Stimulated activated naive B cell treated with anti-CD40 and anti-IgM and Interleukin-4, amounts not matched to agents 10 μg/mL and 1 μg/mL and 100 μg/mL, for 72 hours (primary cell): ENCODE measurements around the gene PCCA.

Experiments used
- ATAC-seq, 2 donors: fragments of 150-1000 bp; cut with Tn5 transposase; replicated peaks; 2 replicates each; pipeline ENCODE4 v1.10.0; 2021; ENCODE audit warnings: moderate library complexity in 1 of 2
- DNase-seq: peaks from one replicate; pipeline ENCODE4 v3.0.0; 2021
- H3K27ac Mint-ChIP-seq: one replicate; pipeline ENCODE4 v1.8.0; 2022; ENCODE audit warnings: mild to moderate bottlenecking, mixed read lengths
- H3K27me3 Mint-ChIP-seq, 2 donors: one replicate each; pipeline ENCODE4 v1.8.0; 2022; ENCODE audit warnings: mixed read lengths in 2 of 2
- H3K36me3 Mint-ChIP-seq, 2 donors: one replicate each; pipeline ENCODE4 v1.8.0; 2022; ENCODE audit warnings: mixed read lengths in 2 of 2, mild to moderate bottlenecking in 1 of 2
- H3K4me1 Mint-ChIP-seq, 2 donors: one replicate each; pipeline ENCODE4 v1.8.0; 2022; ENCODE audit warnings: mixed read lengths in 2 of 2, mild to moderate bottlenecking in 1 of 2
- H3K4me3 Mint-ChIP-seq, 2 donors: one replicate each; pipeline ENCODE4 v1.8.0; 2022; ENCODE audit warnings: mild to moderate bottlenecking in 2 of 2, mixed read lengths in 2 of 2, moderate library complexity in 1 of 2
- H3K9me3 Mint-ChIP-seq, 2 donors: one replicate each; pipeline ENCODE4 v1.8.0; 2022; ENCODE audit warnings: mixed read lengths in 2 of 2, mild to moderate bottlenecking in 1 of 2

The PCCA gene

DNA sequence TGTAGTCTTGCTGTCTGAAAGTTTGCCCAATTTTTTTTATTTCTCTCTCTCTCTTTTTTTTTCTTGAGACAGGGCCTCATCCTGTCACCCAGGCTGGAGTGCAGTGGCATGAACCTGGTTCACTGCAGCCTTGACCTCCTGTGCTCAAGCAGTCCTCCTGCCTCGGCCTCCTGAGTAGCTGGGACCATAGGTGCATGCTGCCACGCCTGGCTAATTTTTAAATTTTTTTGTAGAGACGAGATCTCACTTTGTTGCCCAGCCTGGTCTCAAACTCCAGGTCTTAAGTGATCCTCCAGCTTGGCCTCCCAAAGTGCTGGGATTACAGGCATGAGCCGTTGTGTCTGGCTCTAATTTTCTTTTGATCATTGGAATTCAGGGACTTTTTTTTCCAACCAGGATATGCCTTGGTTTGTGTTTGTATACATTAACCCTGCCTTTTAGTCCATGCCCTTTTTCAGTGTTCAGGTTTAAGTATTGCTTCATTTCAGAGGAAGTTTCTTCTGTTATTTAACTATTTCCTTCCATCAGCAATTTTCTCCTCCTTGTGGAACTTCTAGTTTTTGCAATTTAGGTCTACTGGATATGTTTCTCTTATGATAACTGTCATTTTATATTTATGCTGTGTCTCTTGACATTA lies 201.4 kb downstream of the PCCA start:
- no peaks in the 10 kb centered on the region for H3K4me1 Mint-ChIP-seq

DNA sequence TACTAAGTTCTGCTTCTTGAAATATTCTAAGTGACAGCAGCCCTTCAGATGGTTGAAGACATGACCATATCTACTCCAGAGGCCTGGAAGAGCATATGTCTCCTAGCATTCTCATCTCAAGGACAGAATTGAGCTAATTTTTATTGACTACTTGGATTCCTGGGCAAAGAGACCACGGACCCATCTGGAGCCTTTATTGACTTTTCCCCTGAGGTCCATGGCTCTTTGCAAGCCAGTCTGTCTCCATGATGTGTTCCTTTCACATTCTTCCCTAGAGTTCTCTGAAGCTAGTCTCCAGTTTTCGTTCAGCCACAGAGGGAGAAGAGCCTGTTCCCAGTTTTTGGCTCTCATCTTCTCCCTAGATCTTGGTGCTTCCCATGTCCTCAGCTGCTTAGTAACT lies 202.7 kb downstream of the PCCA start:
- Mint-ChIP-seq H3K27me3 (no peaks in the 10 kb centered on the region), H3K36me3 (peaks cover 0 to 7% of the 10 kb centered on the region in 2 donors), H3K9me3 (no peaks in the 10 kb centered on the region), H3K4me1 (no peaks in the 10 kb centered on the region), H3K27ac (no peak overlapping the region), H3K4me3 (no peak overlapping the region)
- DNase-seq (no peak), ATAC-seq (no peak)

More for the DNA sequence above, 201.4 kb downstream of the PCCA start:
- Mint-ChIP-seq H3K36me3 (peaks cover 0 to 7% of the 10 kb centered on the region in 2 donors), H3K27me3 (no peaks in the 10 kb centered on the region), H3K27ac (no peak overlapping the region), H3K9me3 (no peaks in the 10 kb centered on the region), H3K4me3 (no peak overlapping the region)
- ATAC-seq (no peak), DNase-seq (no peak)

DNA sequence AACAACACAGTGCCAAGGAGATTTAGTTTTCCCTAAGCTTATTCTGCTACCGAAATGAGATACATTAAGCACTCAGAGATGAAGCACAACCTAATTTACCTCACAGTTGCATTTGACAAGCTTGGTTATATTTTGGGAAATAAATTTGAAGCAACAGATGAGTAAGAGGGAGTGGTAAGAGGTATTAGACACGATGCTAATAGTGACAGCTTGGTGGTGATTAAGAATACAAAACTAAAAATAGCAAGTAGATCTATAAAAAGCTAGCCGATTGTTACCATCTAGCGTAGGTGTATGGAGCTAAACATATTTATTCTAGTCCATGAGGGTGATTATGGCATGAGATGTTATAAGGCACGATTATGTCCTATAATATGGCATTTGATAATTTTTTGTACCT lies 208.5 kb downstream of the PCCA start:
- Mint-ChIP-seq H3K4me1 (no peaks in the 10 kb centered on the region), H3K9me3 (no peaks in the 10 kb centered on the region), H3K27me3 (no peaks in the 10 kb centered on the region), H3K27ac (no peak overlapping the region), H3K4me3 (no peak overlapping the region), H3K36me3 (peaks cover 0 to 1% of the 10 kb centered on the region in 2 donors)
- no peak for ATAC-seq
- DNase-seq: no peak

DNA sequence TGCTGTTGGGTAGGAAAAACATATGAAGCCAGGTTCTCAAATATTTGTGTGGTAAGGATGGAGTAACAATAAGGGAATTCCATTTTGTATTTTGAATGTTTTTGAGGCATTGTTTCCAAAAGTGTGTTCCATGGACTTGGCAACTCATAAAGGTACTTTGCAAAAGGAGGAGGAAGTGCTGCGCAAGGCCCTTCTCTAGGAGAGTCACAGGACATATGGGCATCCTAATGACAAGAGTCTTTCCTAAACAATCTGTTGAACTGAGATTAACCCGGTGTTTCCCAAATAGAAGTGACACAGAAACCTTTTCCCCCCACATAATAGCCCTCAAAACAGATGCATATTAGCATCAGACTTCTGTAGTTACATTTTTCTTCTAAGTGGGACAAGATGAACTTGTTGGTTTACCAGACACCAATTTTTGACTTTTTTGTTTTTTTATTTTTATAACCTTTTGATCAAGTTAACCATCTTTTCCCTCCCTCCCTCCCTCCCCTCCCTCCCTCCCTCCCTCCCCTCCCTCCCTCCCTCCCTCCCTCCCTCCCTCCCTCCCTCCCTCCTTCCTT lies 209.3 kb downstream of the PCCA start:
- H3K27ac Mint-ChIP-seq: no peak overlapping the region
- no peaks in the 10 kb centered on the region for H3K9me3 Mint-ChIP-seq
- no peak overlapping the region for H3K4me3 Mint-ChIP-seq

DNA sequence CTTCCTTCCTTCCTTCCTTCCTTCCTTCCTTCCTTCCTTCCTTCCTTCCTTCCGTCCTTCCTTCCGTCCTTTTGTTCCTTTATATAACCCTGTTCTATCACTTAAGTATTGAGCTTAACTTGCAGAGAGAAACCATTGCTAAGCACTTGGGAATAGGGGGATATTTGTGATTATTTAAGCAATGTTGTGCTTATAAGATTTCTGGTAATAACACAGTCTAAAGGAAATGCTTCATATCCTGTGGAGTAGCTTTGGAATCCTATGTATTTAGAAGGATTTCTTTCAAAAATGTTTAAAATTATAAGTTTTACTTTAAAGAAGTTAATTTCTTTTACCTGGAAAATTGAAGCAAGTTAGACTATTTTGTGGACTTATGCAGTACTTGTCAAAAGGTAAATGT lies 209.8 kb downstream of the PCCA start:
- H3K9me3 Mint-ChIP-seq: no peaks in the 10 kb centered on the region
- peaks cover 0 to 1% of the 10 kb centered on the region in 2 donors for H3K36me3 Mint-ChIP-seq
- no peak overlapping the region for H3K4me3 Mint-ChIP-seq
- ATAC-seq (no peak), DNase-seq (no peak)
- no peaks in the 10 kb centered on the region for H3K27me3 Mint-ChIP-seq
- H3K4me1 Mint-ChIP-seq: no peaks in the 10 kb centered on the region
- H3K27ac Mint-ChIP-seq: no peak overlapping the region

More for the DNA sequence above, 209.3 kb downstream of the PCCA start:
- DNase-seq (no peak), ATAC-seq (no peak)
- H3K4me1 Mint-ChIP-seq: no peaks in the 10 kb centered on the region
- H3K36me3 Mint-ChIP-seq: peaks cover 0 to 1% of the 10 kb centered on the region in 2 donors
- no peaks in the 10 kb centered on the region for H3K27me3 Mint-ChIP-seq

DNA sequence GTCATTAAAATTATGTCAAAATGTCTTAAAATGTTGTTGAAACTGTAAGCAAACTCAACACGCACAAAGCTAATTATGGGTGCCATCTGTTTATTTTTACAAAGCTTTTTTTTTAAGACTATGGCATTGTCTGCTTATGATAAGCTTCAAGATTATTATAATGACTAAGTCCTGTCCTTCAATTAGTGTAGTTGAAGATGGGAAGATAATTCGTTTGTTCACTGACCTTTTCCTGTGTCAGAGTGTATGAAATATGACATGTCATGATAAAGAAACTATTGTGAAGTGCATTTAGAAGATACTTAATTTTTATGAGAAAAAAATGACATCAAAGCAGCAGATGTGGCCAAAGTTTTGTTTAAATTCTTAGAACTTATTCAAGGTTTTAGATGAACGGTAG lies 211.3 kb downstream of the PCCA start:
- Mint-ChIP-seq H3K27me3 (no peaks in the 10 kb centered on the region), H3K4me3 (no peak overlapping the region), H3K36me3 (peaks cover 0 to 1% of the 10 kb centered on the region in 2 donors), H3K4me1 (no peaks in the 10 kb centered on the region), H3K9me3 (no peaks in the 10 kb centered on the region), H3K27ac (no peak overlapping the region)
- ATAC-seq (no peak), DNase-seq (no peak)

DNA sequence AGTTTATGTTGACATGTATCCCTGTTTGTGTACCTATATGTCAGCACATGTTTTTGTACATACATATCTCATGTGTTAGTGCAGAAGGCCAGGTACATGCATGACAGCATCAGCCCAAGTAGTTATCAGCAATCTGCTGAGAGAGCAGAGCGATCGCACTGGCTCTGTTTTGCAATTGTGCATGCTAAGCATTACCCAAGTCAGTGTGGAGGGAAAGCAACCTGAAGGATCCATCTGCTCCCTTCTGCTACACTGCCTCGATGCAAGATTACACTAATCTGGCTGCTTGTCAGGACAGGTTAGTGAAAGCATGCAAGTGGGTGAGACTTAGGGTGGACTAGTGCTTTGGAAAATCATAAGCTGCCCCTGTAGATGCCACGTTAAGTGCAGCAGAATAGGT lies 211.8 kb downstream of the PCCA start:
- Mint-ChIP-seq H3K4me1 (no peaks in the 10 kb centered on the region), H3K36me3 (peaks cover 0 to 1% of the 10 kb centered on the region in 2 donors), H3K27me3 (no peaks in the 10 kb centered on the region), H3K4me3 (no peak overlapping the region), H3K9me3 (no peaks in the 10 kb centered on the region), H3K27ac (no peak overlapping the region)
- DNase-seq (no peak), ATAC-seq (no peak)

DNA sequence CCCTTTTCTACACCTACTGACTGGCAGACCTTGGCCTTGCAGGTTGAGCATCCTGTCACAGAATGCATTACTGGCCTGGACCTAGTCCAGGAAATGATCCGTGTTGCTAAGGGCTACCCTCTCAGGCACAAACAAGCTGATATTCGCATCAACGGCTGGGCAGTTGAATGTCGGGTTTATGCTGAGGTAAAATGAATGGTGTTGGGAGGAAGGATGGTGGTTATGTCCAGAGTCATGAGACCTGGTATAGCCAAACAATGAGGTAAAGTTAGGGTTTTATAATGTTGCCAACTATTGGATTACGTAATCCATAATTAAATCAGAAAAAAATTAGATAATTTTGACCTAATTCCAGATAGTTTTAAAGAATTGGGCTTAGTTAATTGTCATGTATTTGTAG lies 212.5 kb downstream of the PCCA start:
- Mint-ChIP-seq H3K4me3 (no peak overlapping the region), H3K27me3 (no peaks in the 10 kb centered on the region), H3K9me3 (no peaks in the 10 kb centered on the region), H3K36me3 (peaks cover 0 to 1% of the 10 kb centered on the region in 2 donors), H3K4me1 (peaks cover 0 to 2% of the 10 kb centered on the region in 2 donors), H3K27ac (no peak overlapping the region)
- no peak for DNase-seq
- ATAC-seq: no peak

DNA sequence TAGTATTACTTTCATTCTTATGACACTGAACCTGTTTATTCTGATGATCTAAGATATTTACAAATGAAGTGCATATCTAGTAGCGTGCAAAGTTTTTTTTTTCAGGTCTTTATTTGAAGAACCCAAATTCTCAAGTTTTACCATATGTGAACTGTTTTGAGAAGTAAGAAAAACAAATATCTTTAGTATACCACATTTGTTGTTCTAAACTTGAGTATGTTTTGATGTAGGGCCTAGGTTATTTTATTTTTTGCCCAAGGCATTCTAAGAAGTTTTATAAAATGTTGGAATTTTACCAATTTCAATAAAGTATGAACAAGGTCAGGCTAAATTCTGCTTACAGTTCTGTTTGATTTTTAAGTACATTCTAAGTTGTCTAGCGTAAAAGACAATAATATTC lies 213.5 kb downstream of the PCCA start:
- Mint-ChIP-seq H3K27ac (no peak overlapping the region), H3K36me3 (peaks cover 0 to 1% of the 10 kb centered on the region in 2 donors), H3K27me3 (no peaks in the 10 kb centered on the region), H3K4me1 (peaks cover 1 to 7% of the 10 kb centered on the region in 2 donors), H3K4me3 (no peak overlapping the region), H3K9me3 (no peaks in the 10 kb centered on the region)
- DNase-seq (no peak), ATAC-seq (no peak)

DNA sequence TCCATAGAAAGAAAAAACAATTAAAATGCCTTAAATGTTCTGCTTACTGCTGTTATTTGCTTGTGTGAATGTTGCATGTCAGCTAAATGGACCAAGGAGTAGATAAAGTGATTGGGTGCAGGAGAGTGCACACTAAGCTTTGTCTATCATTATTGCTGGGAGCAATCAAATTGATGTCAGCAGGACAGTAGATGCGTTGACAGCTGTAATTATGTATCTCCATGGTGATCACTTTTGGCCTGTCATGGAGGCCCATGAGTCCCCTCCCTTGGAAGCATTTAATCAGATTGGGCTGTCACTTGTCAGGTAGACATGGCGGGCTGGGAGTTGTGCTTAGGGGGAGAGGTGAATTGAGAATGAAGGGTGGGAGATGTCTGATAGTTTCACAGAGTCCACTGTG lies 215.3 kb downstream of the PCCA start:
- no peak for ATAC-seq
- H3K4me1 Mint-ChIP-seq: peaks cover 1 to 7% of the 10 kb centered on the region in 2 donors

DNA sequence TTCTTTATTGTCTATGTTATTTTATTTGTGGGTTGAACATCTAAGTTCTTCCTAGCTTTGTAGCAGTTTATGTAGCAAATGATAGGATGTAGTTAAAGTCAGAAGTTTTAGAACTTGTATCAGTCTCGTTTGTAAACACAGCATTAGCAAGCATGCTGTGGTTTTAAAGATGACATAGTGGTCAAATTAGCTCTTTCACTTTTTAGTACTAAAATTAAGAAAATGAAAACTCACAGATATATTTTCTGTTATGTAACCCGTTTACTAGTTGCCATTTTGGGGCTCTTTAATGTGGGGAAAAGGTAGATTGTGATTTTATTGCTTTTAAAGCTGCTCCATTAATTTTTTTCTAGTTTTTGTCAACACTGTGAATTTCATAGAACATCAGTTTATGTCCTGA lies 216.5 kb downstream of the PCCA start:
- no peak for ATAC-seq
- Mint-ChIP-seq H3K27ac (no peak overlapping the region), H3K36me3 (peaks cover 1 to 3% of the 10 kb centered on the region in 2 donors), H3K27me3 (no peaks in the 10 kb centered on the region), H3K4me1 (peaks cover 1 to 7% of the 10 kb centered on the region in 2 donors), H3K9me3 (no peaks in the 10 kb centered on the region), H3K4me3 (no peak overlapping the region)
- DNase-seq: no peak

More for the DNA sequence above, 215.3 kb downstream of the PCCA start:
- Mint-ChIP-seq H3K27ac (no peak overlapping the region), H3K4me3 (no peak overlapping the region), H3K36me3 (peaks cover 0 to 1% of the 10 kb centered on the region in 2 donors), H3K9me3 (no peaks in the 10 kb centered on the region), H3K27me3 (no peaks in the 10 kb centered on the region)
- no peak for DNase-seq

DNA sequence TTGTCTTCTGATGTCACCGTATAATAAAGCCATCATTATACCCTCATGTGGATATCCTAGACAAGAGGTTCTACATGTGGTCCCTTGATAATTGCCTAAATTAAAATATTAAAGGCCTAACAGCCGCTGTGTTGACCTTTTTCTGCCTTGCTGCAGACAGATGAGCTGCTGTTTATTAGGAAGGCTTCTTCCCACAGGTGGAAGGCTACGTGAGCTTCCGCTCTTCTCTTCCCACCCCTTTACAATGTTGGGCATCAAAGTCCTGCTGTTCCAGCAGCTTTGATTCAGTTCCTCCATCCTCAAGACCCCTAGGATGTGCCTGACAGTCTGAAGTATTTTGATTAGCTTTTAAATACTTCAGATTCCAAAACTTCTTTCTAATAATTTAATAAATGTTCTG lies 217.1 kb downstream of the PCCA start:
- Mint-ChIP-seq H3K36me3 (peaks cover 1 to 3% of the 10 kb centered on the region in 2 donors), H3K4me1 (peaks cover 1 to 7% of the 10 kb centered on the region in 2 donors), H3K27me3 (no peaks in the 10 kb centered on the region), H3K9me3 (no peaks in the 10 kb centered on the region), H3K27ac (no peak overlapping the region), H3K4me3 (no peak overlapping the region)
- ATAC-seq: no peak
- DNase-seq: no peak

DNA sequence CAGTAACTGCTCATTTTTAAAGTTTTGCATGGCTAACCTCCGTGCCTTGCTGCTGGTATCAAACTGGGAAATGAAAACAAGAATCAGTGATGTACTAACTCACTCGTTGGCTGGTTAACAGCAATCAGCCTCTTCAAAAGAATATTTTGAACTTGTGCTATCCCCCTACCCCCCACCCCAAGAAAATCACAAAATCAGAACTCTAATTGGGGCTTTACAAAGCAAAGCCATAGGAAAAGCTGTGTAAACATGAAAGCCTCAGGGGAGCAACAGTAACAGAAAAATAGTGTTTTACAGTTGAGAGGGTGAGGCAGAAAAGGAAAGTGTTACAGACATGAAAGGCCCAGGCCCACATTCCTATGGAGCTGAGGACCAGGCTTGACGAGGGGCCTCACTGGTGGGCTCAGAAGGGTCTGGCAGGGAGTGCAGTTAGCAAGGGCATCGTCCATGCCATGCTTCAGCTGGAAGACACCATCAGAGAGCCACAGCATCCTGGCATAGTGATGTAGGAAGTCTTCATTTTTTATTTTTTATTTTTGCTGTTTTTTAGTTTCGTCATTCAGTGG lies 217.6 kb downstream of the PCCA start:
- Mint-ChIP-seq H3K9me3 (no peaks in the 10 kb centered on the region), H3K4me3 (no peak overlapping the region), H3K27ac (no peak overlapping the region), H3K36me3 (peaks cover 1 to 3% of the 10 kb centered on the region in 2 donors), H3K27me3 (no peaks in the 10 kb centered on the region), H3K4me1 (peaks cover 1 to 7% of the 10 kb centered on the region in 2 donors)
- DNase-seq: no peak
- no peak for ATAC-seq

DNA sequence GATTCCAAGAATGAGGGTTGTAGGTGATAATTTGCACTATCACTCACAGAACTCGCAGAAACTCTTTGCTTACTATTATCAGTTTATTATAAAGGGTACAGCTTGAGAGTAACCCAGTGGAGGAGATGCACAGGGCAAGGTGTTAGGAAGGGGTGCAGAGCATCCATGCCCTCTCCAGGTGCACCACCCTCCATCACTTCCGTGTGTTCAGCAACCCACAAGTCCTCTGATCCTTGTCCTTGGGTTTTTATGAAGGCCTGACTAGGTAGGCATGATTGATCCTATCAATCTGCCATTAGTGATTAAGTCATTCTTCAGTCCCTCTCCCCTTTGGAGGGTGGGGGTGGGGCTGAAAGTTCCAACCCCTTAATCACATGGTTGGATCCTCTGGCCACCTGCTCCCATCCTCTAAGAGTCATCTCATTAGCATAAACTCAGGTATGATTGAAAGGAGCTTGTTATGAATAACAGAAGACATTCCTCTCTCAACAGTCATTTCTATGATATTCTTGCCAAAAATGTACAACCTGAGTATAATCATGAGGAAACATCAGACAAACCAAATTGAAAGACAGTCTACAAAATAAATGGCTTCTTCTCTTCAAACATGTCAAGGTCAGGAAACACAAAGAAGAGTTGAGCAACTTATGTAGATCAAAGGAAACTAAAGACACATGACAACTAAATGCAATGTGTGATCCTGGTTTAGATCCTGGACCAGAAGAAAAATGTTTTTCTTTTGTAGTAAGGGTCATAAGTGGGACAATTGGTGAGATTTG lies 225.4 kb downstream of the PCCA start:
- H3K9me3 Mint-ChIP-seq: no peaks in the 10 kb centered on the region
- no peak overlapping the region for H3K27ac Mint-ChIP-seq
- peaks cover 5 to 20% of the 10 kb centered on the region in 2 donors for H3K36me3 Mint-ChIP-seq
- DNase-seq (no peak), ATAC-seq (no peak)
- no peaks in the 10 kb centered on the region for H3K4me1 Mint-ChIP-seq
- H3K4me3 Mint-ChIP-seq: no peak overlapping the region
- no peaks in the 10 kb centered on the region for H3K27me3 Mint-ChIP-seq
